ENCODE results near the gene PIK3R2. TPM values are rescaled to one million over a fixed set of nuclear protein-coding genes. Genes with fewer than 3 reads are reported as not detected.

The PIK3R2 gene
- total and polyA plus RNA-seq, 2 of the 13 experiments (the other 11 are each of a cell fraction or from before 2014, with no cell fraction given): 18.6 to 25.3 TPM

DNA sequence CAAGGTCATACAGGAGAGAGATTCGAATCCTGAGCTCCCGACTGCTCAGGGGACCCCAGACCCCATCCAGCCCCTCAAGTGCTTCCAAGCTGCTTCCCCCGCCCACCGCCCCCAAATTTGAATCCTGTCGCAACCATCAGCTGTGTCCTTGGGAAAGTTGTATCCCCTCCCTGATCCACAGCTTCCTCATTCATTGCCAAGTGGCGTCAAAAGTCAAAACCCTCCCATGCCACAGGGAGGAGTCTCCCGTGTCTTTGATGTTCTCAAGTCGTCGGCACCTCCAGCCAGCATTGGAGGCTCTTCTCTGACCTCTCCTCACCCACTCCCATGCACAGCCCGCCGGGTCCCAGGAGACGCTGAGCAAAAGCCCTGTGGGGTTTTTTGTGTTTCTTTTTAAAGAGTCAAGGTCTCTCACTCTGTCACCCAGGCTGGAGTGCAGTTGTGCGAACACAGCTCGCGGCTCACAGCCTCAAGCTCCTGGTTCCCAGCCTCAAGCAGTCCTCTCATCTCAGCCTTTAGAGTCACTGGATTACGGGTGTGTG is 17.8 kb downstream of the PIK3R2 start:
- Histone ChIP-seq H3K36me3 (replicated peaks in 1 of 2; ENCODE audit: control insufficient read depth in 1 of 2, insufficient read depth in 2 of 2, low read length in 2 of 2) (peaks cover 12 to 24% of the 10 kb centered on the region in 2 experiments), H3K4me3 (replicated peaks in 1 of 3; ENCODE audit: insufficient read depth in 1 of 3, low read depth in 2 of 3, low read length in 3 of 3) (no peak overlapping the region), H3K79me2 (ENCODE audit: insufficient read depth, low read length) (no peaks in the 10 kb centered on the region), H3K9ac (ENCODE audit: insufficient read depth, low read depth, low read length) (no peak overlapping the region), H3K4me1 (ENCODE audit: insufficient read depth, low read length) (peaks cover 14% of the 10 kb centered on the region), H2AFZ (ENCODE audit: low read length) (no peak overlapping the region), H3K27ac (ENCODE audit: extremely low read length, insufficient read depth, low read length) (no peak overlapping the region), H3K4me2 (ENCODE audit: low read depth, low read length) (no peak overlapping the region), H3K27me3 (ENCODE audit: control insufficient read depth in 1 of 2, insufficient read depth in 2 of 2, low read length in 2 of 2) (no peaks in the 10 kb centered on the region), H3K9me3 (ENCODE audit: low read length) (no peaks in the 10 kb centered on the region), H4K20me1 (ENCODE audit: insufficient read depth, low read length) (0 out of 2 replicates have a peak, but pooled peaks cover 3% of the 10 kb centered on the region)
- ChIA-PET CTCF (ENCODE audit: low intra/inter-chr PET ratio, low total read pairs) (no interaction called here), POLR2A (interaction anchor here (0.7 to 1.7 kb wide), 4 partner anchors 16 to 61 kb away, joined by 3 to 7 read pairs (median 3); no protein-coding TSS in a partner anchor)
- WGBS (ENCODE audit: low lambda C conversion rate): 94% methylated on average over 16 of the region's 16 CpGs
- in situ Hi-C loops (cut with HindIII; ENCODE audit: extremely low pct_ligation_motif_present, low pct_unique_long_range_greater_than_20kb) (loop anchor here (10.0 kb wide), 1 partner anchor 166 kb away; the partner anchor contains the start of gene ARRDC2), intact Hi-C loops (cut with micrococcal nuclease; ENCODE audit: unreplicated experiment) (no loop called here)
- TF ChIP-seq POLR2G (IDR thresholded peaks at IDR 0.05; ENCODE audit: low read depth, low read length): 0 out of 2 replicates have a peak, but pooled peaks have one; percentile 29
- no peak for TF ChIP-seq MAF1 (CRISPR knock-in tag; IDR thresholded peaks at IDR 0.05; ENCODE audit: borderline replicate concordance)
- TF ChIP-seq ZBTB33 (CRISPR knock-in tag; IDR thresholded peaks at IDR 0.05): peak; percentile 66
- ATAC-seq (no peak), DNase-seq (ENCODE audit: low spot score) (no peak), FAIRE-seq (no peak)
- BruUV-seq (replicated peaks): no TSS peak

GRCh38 chr19:18171605-18172327 is 18.8 kb downstream of the PIK3R2 start:
- H2AFZ ChIP-seq (ENCODE audit: low read length): no peak overlapping the region
- H3K79me2 ChIP-seq (ENCODE audit: insufficient read depth, low read length): no peaks in the 10 kb centered on the region
- peaks cover 14% of the 10 kb centered on the region for H3K4me1 ChIP-seq (ENCODE audit: insufficient read depth, low read length)
- H3K27me3 ChIP-seq (ENCODE audit: control insufficient read depth in 1 of 2, insufficient read depth in 2 of 2, low read length in 2 of 2): no peaks in the 10 kb centered on the region
- no peak overlapping the region for H3K4me3 ChIP-seq (replicated peaks in 1 of 3; ENCODE audit: insufficient read depth in 1 of 3, low read depth in 2 of 3, low read length in 3 of 3)
- H3K9ac ChIP-seq (ENCODE audit: insufficient read depth, low read depth, low read length): no peak overlapping the region
- FAIRE-seq (no peak), DNase-seq (ENCODE audit: low spot score) (no peak), ATAC-seq (no peak)
- ChIA-PET POLR2A (interaction anchor here (0.7 to 1.7 kb wide), 3 partner anchors 21 to 62 kb away, joined by 3 to 4 read pairs (median 3); partner anchors contain the start of gene MPV17L2), CTCF (ENCODE audit: low intra/inter-chr PET ratio, low total read pairs) (no interaction called here)
- H4K20me1 ChIP-seq (ENCODE audit: insufficient read depth, low read length): 0 out of 2 replicates have a peak, but pooled peaks cover 3% of the 10 kb centered on the region
- 94% methylated on average over 8 of the region's 8 CpGs for WGBS (ENCODE audit: low lambda C conversion rate)
- peaks cover 8 to 24% of the 10 kb centered on the region in 2 experiments for H3K36me3 ChIP-seq (replicated peaks in 1 of 2; ENCODE audit: control insufficient read depth in 1 of 2, insufficient read depth in 2 of 2, low read length in 2 of 2)
- BruUV-seq (replicated peaks): no TSS peak
- H3K27ac ChIP-seq (ENCODE audit: extremely low read length, insufficient read depth, low read length): no peak overlapping the region
- no peak overlapping the region for H3K4me2 ChIP-seq (ENCODE audit: low read depth, low read length)
- no peaks in the 10 kb centered on the region for H3K9me3 ChIP-seq (ENCODE audit: low read length)
- in situ Hi-C loops (cut with HindIII; ENCODE audit: extremely low pct_ligation_motif_present, low pct_unique_long_range_greater_than_20kb) (loop anchor here (10.0 kb wide), 1 partner anchor 167 kb away; the partner anchor contains the start of gene ARRDC2), intact Hi-C loops (cut with micrococcal nuclease; ENCODE audit: unreplicated experiment) (no loop called here)
- TF ChIP-seq POLR2A (IDR thresholded peaks at IDR 0.05; ENCODE audit: insufficient read depth in 1 of 2, low read depth in 2 of 2, low read length in 2 of 2): peak in 1 of 2 experiments; percentile 39; a peak in 1 of 4 replicates
- TF ChIP-seq, protein P1, sequence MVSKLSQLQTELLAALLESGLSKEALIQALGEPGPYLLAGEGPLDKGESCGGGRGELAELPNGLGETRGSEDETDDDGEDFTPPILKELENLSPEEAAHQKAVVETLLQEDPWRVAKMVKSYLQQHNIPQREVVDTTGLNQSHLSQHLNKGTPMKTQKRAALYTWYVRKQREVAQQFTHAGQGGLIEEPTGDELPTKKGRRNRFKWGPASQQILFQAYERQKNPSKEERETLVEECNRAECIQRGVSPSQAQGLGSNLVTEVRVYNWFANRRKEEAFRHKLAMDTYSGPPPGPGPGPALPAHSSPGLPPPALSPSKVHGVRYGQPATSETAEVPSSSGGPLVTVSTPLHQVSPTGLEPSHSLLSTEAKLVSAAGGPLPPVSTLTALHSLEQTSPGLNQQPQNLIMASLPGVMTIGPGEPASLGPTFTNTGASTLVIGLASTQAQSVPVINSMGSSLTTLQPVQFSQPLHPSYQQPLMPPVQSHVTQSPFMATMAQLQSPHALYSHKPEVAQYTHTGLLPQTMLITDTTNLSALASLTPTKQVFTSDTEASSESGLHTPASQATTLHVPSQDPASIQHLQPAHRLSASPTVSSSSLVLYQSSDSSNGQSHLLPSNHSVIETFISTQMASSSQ (IDR thresholded peaks at IDR 0.05; ENCODE audit: low read depth): no peak
- TF ChIP-seq, protein P1 (CRISPR knock-in tag; IDR thresholded peaks at IDR 0.05; ENCODE audit: borderline replicate concordance): no peak
- TF ChIP-seq ZMYM3 (CRISPR knock-in tag; IDR thresholded peaks at IDR 0.05): 0 out of 2 replicates have a peak, but pooled peaks have one; percentile 46
- peak; percentile 29; the same call in 1 of the 2 replicates for TF ChIP-seq BORCS8-MEF2B (CRISPR knock-in tag; IDR thresholded peaks at IDR 0.05)
- no peak for TF ChIP-seq SUZ12 (IDR thresholded peaks at IDR 0.05; ENCODE audit: low read depth, low read length)
- TF ChIP-seq ZNF768 (CRISPR knock-in tag; IDR thresholded peaks at IDR 0.05): peak; percentile 90; the same call in 1 of the 2 replicates
- no peak for TF ChIP-seq PHF21A (CRISPR knock-in tag; IDR thresholded peaks at IDR 0.05)
